Stimulated activated CD8-positive, alpha-beta memory T cell treated with anti-CD3 and anti-CD28 coated beads, Interleukin-4, amount 100 ng/mL, for 24 hours (primary cell): Measurements from ENCODE around the gene SETDB2.

Experiments used
- DNase-seq: peaks from one replicate; pipeline ENCODE4 v3.0.0-alpha.2; 2020; ENCODE audit warnings: low read depth

SETDB2 gene

DNA sequence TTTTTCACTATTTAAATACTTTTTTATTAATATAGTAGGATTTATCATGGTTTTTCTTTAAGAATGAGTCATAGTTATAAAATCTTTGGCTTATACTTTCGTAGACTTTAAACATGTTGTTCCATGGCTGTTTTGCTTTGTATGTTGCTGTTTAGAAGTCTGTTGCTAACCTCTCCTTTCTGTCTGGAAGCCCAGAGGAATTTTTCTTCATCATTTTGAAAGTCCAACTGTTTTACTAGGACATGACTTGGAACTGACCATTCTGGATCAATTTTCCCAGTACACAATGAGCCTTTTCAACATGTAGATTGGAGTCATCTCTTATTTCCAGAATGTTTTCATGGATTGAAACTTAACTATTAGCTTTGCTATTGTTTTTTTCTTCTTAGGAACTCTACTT is 8.1 kb upstream of the SETDB2 start:
- DNase-seq, result no peak

DNA sequence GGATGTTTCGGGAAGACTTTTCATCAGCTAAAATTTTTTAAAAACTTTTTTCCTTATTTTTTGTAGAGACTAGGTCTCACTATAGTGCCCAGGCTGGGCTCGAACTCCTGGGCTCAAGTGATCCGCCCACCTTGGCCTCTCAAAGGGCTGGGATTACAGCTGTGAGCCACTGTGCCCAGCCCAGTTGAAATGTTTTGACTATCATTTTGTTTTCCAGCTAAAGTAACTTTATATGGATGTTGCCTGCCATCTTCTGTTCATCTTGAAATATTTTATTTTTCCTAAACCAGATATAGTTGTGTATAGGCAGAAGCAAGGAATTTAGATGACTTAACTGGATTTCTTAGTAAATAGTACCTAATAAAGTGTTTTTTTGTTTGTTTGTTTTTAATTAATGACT is 7.2 kb upstream of the SETDB2 start:
- no peak for DNase-seq

DNA sequence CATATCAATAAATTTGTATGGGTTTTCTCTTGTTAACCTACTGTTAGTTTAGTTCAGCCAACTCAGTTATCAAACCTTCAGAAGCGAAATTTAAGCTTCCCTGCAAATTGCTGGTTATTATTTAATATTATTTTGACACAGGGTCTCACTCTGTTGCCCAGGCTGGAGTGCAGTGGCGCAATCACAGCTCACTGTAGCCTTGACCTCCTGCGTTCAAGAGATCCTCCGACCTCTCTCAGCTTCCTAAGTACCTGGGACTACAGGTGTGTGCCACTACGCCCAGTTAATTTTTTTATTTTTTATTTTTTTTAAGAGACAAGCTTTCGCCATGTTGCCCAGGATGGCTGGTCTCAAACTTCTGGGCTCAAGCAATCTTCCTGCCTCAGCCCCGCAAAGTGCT is 6.4 kb upstream of the SETDB2 start:
- DNase-seq, result no peak

DNA sequence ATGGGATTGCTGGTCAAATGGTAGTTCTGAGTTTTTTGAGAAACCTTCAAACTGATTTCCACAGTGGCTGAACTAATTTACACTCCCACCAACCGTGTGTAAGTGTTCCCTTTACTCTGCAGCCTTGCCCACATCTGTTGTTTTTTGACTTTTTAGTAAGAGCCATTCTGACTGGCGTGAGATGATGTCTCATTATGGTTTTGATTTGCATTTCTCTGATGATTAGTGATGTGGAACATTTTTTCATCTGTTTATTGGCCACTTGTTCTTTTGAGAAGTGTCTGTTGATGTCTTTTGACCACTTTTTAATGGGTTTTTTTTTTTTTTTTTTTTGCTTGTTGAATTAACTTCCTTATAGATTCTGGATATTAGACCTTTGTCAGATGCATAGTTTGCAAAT is 4.5 kb upstream of the SETDB2 start:
- no peak for DNase-seq

DNA sequence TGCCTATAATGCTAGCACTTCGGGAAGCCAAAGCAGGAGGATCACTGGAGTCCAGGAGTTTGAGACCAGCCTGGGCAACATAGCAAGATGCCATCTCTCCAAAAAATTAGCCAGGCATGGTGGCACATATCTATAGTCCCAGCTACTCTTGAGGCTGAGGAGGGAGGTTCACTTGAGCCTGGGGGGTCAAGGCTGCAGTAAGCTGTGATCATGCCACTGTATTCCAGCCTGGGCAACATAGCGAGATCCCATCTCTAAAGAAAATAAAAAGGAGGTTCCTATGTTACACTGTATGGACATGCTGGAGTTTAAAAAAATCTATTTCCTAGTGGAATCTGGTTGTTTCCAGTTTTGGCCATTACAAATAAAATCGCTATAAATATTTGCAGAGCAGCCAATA is 2.8 kb upstream of the SETDB2 start:
- DNase-seq, result no peak

DNA sequence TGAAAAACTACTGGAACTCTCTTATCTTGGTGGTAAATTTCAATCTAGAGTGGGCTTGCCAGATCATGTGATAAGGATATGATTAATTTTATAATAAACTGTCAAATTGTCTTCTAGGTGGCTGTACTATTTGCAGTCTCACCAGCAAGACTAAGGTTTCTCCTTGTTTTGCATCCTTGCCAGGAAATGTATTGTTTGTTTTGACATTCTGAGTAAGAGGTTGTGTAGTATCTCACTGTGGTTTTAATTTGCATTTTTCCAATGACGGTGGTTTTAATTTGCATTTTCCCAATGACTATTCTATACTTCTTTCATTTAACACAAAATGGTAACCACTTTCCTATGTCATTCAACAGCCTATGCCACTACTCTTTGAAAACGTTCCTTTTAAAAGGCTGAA is 2.2 kb upstream of the SETDB2 start:
- no peak for DNase-seq

DNA sequence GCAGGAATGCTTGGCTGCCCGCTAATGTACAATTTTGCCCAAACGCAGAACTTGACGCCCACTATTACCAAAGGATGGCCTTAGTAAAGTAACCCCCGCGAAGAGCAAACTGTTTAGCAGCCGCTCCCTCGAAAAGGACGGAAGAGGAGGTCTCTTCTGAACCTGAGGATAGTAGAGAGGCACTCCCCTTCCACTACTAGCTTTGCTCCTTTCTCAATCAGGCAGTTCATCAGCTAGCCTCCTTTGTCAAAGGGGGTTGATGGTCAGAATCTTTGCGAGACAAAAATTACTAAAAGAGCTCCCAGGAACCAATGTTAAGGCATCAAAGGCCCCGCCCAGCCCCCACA is 744 bp upstream of the SETDB2 start:
- no peak for DNase-seq

DNA sequence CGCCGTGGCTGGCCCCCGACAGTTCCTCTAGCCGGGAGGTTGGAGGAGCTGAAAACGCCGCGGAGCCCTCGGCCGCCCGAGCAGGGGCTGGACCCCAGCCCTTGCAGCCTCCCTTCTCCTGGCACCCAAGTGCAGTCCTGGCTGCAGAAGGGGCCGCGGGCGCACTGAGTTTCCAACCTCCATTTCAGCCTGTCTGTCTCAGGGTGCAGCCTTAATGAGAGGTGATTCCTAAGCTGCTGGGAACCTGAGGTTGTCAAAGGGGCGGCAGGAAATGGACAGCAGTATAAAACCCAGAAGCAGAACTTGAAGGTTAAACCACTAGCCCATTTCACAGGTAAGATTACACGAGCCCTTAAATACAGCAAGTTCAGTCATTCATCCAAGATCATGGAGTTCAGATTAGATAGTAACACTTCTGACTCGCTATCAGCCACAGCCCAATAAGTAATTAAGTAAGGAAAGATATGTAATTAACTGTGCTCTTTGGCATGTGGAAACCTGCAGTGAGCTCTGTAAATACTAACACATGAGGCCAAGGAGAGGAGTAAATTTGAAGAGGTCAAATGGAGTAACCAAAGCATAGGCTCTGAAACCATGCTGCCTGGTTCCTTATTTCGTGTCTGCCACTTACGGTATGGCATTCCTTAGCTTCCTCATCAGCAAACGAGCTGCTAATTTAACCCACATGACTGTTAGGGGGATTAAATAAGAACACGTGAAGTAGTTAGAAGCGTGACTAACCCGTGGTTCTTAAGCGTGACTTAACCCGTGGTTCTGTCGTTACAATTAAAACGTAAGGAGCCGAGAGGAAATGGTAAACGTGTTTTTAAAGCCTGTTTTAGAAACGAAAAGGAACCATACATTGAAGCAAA is 686 bp downstream of the SETDB2 start:
- no peak for DNase-seq

DNA sequence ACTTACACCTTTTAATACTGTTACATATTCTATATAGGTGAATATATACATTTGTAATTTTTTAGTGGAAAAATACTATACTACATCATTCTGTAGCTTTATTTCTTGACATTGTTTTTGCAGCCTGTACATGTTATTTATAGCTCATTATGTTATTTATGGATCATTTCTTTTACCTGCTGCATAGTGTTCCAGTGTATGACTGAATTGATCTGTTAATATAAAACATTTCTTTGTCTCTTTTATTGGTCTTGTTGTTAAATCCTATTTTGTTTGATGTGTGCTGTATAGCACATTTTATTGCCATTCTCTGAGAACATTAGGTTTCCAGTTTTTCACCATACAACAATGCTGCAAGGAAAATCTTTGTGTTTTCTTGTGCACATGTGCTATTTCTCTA is 2.4 kb downstream of the SETDB2 start:
- no peak for DNase-seq

DNA sequence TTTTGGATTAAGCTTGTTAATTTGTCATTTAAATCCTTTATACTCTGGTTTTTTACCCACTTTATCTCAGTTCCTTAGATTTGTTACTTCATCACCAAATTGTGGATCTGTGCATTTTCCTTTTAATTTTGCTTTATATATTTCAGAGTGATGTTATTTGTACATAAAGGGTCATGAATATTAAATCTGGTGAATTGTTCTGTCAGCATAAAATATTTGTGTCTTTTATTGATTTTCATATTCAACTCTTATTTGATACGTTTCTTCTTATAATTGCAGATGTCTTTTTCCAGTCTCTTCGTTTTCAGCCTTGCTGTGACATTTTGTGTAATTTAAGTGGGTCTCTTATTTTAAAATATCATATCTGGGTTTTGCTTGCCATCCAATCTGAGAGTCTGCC is 4.7 kb downstream of the SETDB2 start:
- no peak for DNase-seq

DNA sequence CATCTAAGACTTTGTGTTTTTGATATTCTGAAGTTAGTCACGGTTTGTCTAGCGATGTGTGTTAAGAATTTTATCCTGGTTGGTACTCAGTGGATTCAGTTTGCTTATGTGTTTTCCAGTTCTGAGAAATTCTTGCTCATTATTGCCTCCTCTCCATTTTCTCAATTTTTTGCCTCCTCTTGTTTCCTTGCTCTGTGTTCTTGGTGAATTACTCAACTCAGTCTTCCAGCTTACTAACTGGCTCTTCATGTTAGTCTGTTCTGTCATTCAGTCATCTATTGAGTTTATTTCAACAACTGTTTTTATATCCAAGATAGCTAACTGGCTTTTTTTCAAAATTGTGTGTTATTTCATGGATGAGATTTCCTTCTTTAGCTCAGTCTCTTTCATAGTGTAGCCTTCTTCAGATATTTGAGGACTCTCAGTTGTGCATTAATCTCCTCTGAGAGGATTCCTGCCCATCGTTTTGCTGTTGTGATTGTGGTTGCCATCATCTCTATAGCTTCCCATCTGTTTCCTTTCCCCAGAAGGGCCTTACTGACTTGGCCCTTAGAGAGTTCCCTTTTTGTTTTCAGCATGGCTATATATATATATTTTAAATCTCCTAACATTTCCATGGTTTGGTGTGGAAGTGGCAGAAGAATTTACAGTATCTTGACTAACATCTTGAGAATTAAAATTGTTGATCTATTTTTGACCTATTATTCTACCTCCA is 6.2 kb downstream of the SETDB2 start:
- no peak for DNase-seq

DNA sequence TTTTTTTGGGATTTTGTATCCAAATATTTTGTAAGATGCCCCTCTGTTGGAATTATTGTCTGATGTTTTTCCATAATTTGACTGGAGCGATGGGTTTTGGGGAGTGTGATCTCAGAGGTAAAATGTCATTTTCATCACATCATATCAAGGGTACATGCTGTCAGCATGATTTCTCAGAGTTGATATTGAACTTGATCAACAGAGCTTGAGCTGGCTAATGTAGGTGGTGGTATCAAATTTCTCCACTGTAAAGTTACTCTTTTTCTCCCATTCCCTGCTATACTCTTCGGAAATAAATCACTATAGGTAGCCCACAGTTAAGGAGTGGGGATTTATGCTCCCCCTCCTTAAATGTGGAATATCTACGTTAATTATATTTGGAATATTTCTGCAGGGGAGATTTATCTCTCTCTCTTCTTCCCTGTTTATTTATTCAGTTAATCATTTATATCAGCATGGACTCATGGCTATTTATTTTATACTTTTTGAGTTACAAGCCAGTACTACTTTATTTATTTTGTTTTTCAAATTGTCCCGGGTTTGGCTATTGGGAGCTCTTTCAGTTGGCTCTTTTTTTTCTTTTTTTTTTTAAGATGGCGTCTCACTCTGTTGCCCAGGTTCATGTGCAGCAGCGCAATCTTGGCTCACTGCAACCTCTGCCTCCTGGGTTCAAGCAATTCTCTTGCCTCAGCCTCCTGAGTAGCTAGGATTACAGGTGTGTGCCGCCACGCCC is 8.8 kb downstream of the SETDB2 start:
- no peak for DNase-seq

DNA sequence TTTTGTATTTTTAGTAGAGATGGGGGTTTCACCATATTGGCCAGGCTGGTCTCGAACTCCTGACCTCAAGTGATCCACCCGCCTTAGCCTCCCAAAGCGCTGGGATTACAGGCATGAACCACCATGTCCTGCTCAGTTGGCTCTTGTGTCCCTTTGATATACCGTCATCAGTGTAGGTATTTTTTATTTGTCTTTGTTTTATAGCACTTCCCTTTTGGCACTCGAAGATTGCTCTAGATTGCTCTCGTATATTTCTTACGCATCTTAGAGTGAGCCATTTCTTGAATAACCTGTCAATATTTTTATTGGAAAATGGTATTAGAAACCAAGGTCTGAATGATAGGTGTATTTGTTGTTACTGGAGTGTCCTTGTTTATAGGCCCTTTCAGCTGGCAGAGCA is 9.4 kb downstream of the SETDB2 start:
- DNase-seq, result no peak

DNA sequence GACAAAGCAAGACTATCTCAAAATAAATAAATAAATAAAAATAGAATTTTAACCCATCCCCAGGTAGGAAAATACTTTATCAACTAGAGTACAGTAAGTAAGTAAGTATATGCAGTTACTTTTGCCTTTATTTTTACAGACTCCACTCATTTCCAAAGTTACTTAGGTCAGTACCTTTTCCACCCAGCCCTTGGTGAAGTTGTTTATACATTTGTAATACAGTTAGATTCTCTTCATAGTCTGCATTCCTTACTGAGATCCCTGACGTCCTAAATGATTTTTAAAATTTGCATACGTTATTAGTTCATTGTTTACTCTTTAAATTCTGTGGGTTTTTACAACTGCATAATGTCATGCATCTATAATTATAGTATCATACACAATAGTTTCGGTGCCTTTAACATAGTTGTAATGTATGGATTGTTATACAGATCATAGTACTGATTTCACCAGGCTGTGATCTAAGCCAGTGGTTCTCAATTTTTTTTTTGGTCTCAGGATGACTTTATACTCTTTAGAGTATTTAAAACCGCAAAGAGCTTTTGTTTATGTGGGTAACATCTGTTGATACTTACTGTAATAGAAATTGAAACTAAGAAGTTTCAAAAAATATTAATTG is 10.4 kb downstream of the SETDB2 start:
- DNase-seq, result no peak

DNA sequence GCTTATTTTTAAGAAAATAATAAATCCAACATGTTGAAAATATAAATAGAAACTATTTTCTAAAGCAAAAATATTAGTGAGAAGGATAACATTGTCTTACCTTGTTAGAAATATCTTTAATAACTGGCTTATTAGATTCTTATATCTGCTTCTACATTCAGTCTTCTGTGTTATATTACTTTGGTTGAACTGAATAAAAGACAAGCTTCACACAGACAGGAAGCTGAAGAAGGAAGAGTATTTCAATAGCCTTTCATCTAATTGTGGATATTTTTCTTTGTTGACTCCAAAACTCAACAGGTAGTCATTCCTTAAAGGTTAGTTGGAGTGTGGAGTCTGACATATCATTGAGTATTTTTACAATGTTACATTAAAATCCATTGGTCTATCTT is 10.9 kb downstream of the SETDB2 start:
- no peak for DNase-seq

DNA sequence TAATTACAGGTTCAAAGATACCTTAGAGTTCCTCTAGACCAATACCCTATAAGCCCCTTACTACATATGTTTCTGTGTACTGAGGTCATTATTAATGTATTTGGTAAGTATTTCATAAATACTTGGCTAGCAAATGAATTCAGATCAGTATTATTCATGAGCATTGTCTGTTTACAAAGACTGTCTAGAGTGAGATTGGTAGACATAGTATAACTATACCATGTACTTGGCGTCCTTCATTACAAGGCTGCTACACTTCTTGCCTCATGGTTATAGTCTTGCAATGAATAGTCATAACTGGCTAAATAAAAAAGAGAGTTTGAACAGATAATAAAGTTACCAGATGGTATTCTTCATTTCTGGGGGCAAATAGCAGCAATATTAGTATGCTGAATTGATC is 12.1 kb downstream of the SETDB2 start:
- DNase-seq, result no peak

DNA sequence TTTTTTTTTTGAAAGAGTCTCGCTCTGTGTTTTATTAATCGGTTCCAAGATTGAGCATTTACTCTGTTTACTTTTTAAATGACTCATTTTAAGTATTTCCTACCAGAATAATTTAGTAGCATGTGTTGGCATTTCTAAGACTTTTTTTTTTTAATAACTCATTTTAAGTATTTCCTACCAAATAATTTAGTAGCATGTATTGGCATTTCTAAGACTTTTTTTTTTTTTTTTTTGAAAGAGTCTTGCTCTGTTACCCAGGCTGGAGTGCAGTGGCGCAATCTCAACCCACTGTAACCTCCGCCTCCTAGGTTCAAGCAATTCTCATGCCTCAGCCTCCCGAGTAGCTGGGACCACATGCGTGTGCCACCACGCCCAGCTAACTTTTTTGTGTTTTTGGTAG is 13.1 kb downstream of the SETDB2 start:
- DNase-seq, result no peak

DNA sequence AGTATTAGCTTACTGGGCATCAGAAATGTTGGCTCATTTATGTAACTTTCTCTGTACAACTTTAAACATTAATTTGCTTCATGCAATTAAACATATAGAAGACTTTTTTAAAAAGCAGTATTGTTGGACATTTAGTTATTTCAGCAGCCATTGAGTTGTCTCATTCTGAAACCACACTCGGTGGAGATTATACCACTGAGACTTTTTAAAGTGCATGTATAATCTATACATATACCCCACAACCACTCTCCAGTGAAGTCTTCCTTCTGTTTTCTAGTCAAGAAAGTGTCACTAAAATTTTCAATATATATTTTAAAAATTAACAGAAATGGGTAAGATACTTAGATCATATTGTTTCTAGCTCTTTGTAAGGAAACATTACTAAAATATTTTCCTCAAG is 15.5 kb downstream of the SETDB2 start:
- DNase-seq, result no peak

DNA sequence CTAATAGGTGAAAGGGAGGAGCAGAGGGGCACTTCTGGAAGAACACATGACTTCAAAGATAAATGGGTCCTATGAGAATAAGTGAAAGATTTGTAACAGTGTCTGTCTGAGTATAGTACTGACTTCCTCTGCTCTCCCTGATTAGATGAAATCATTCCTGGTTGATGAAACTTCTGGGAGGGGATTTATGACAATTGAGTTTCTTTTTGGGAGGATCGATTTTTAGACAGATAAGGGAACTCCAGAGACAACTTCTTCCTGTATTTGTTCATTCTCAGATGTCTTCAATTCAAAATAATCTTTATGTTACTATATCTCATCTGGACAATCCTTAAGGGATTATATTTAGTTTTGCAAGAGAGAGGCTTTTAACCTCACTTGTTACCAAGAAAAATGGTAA is 20.0 kb downstream of the SETDB2 start:
- DNase-seq, result no peak

DNA sequence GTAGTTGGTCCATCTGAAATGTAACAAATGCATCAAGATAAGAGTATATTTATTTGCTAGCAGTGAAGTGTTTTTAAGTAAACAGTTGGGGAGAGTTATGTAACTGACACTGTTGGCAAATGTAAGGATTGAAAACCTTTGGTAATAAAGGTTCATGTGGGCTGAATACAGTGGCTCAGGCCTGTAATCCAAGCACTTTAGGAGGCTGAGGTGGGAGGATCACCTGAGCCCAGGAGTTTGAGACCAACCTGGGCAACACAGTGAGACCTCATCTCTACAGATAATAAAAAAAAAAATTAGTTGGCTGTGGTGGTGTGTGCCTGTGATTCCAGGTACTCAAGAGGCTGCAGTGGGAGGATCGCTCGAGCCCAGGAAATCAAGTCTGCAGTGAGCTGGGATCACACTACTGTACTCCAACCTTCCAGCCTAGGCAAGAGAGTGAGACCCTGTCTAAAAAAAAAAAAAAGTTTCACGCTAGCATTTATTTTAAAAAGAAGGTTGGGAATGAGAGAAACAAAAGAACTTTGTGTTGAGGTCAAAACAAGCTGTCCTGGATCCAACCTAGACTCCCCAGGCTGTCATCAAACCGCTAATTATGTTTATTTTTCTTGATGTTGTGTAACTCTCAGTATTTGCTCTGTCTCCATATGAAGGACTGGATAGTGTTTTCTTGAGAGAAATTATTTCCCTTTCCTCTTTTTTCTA is 20.7 kb downstream of the SETDB2 start:
- DNase-seq, result no peak

DNA sequence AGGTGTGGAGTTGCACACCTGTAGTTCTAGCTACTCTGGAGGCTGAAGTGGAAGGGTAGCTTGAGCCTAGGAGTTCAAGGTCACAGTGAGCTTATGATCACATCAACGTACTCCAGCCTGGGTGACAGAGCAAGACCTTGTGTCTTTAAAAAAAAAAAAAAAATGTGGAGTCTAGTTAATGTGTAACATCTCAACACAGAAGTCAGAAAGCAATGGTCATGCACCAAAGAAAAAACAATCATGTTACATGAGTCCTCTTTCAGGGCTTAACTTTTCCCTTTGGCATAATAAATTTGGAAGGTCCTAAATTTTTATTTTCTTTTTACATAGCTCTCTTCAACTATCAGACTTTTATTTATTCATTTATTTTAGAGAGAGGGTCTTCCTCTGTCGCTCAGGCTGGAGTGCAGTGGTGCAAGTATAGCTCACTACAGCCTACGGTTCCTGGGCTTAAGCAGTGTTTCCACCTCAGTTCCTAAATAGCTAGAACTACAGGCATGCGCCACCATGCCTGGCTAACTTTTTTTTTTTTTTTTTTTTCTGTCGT is 22.3 kb downstream of the SETDB2 start:
- no peak for DNase-seq

DNA sequence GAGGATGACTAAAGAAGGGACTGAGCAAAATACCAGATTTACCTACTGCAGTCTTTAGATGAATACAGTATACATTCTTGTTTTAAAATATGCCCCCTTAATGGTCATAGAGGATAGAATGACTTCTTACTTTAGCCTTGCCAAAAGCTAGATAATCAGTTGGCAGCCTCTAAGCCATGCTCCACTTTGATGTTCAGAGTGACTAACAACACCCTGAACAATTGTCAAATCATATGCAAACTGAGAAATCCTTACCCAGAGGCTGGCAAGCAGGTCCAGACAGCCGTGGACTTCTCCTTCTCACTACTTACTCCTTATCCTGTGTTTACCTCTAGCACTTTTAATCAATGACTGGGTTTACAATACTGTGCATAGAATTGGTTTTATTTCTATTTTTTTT is 28.1 kb downstream of the SETDB2 start:
- DNase-seq, result no peak
